ENCODE measurements around the gene NEAT1.

GRCh38 chr11:65491614-65492386, 69.2 kb downstream of the NEAT1 start:
- TF ChIP-seq POLR2A (IDR thresholded peaks at IDR 0.05) (peak in 1 of 2 donors; percentile 51), CTCF (IDR thresholded peaks at IDR 0.05) (no peak)
